Caco-2 (cell line): Measurements from ENCODE around the gene CCDC28A. TPM values are rescaled to one million over a fixed set of nuclear protein-coding genes. Genes with fewer than 3 reads are reported as not detected.

ENCODE experiments used
- BruUV-seq: library from RNA; stranded (reverse); fragments of 400-500 nt; replicated peaks from 2 replicates; lab custom pipeline; 2021; lab: Mats Ljungman, UMichigan
- CTCF ChIA-PET: fragments of 300-600 bp; sonication (Branson Sonifier 250); formaldehyde crosslinking; loops from one replicate; lab custom pipeline; 2022; ENCODE audit warnings: antibody characterized with exemption; lab: Charles Lee
- POLR2A ChIA-PET: fragments of 300-600 bp; sonication (Branson Sonifier 250); formaldehyde crosslinking; loops from one replicate; lab custom pipeline; 2022; ENCODE audit warnings: antibody characterized with exemption; lab: Charles Lee
- DNase-seq, 2 experiments: peaks; one replicate each; pipeline versions ENCODE4 v3.0.0 to v3.0.0-alpha.2; 2020 to 2022
- H3K27me3 ChIP-seq: replicated peaks from 2 replicates; pipeline ENCODE4 v1.6.0; 2011; ENCODE audit warnings: low read length; ENCODE audit not compliant: control insufficient read depth, insufficient read depth
- H3K36me3 ChIP-seq: 2 replicates; pipeline ENCODE4 v1.5.1; 2011; ENCODE audit warnings: low read length; ENCODE audit not compliant: control insufficient read depth, insufficient read depth
- H3K4me1 ChIP-seq: fragments of 250-450 bp; sonication (Bioruptor Pico); 2 replicates; pipeline ENCODE4 v1.5.1; 2020; ENCODE audit warnings: mild to moderate bottlenecking
- H3K4me3 ChIP-seq: 2 replicates; pipeline ENCODE4 v1.5.1; 2011; ENCODE audit warnings: low read depth, mild to moderate bottlenecking, control low read depth, low read length
- H3K9me3 ChIP-seq: fragments of 250-450 bp; sonication (Bioruptor Pico); 2 replicates; pipeline ENCODE4 v1.5.1; 2020; ENCODE audit warnings: mild to moderate bottlenecking, moderate library complexity
- H3K27ac Mint-ChIP-seq: one replicate; pipeline ENCODE4 v1.8.0; 2022; ENCODE audit warnings: mixed read lengths; ENCODE audit not compliant: unreplicated experiment
- H3K27me3 Mint-ChIP-seq: one replicate; pipeline ENCODE4 v1.8.0; 2022; ENCODE audit warnings: mixed read lengths; ENCODE audit not compliant: insufficient read depth, unreplicated experiment
- H3K36me3 Mint-ChIP-seq: one replicate; pipeline ENCODE4 v1.8.0; 2022; ENCODE audit warnings: mild to moderate bottlenecking, mixed read lengths; ENCODE audit not compliant: insufficient read depth, unreplicated experiment
- H3K4me1 Mint-ChIP-seq: one replicate; pipeline ENCODE4 v1.8.0; 2022; ENCODE audit warnings: low read depth, mixed read lengths; ENCODE audit not compliant: unreplicated experiment
- H3K4me3 Mint-ChIP-seq: one replicate; pipeline ENCODE4 v1.8.0; 2022; ENCODE audit warnings: mild to moderate bottlenecking, moderate library complexity, mixed read lengths; ENCODE audit not compliant: unreplicated experiment
- H3K9me3 Mint-ChIP-seq: one replicate; pipeline ENCODE4 v1.8.0; 2022; ENCODE audit warnings: mixed read lengths; ENCODE audit not compliant: unreplicated experiment
- CTCF ChIP-seq, 2 experiments: fragments of 200-600 bp in 1 of 2; IDR thresholded peaks; 1 replicate in 1 of 2; 2 replicates in 1 of 2; pipeline versions ENCODE4 v1.5.1 to v1.8.0; 2011 to 2022; ENCODE audit warnings: antibody characterized with exemption in 1 of 2, control low read depth in 1 of 2, inconsistent platforms in 1 of 2, low read depth in 1 of 2, low read length in 1 of 2, mild to moderate bottlenecking in 1 of 2, moderate library complexity in 1 of 2; ENCODE audit not compliant: insufficient read depth in 1 of 2, severe bottlenecking in 1 of 2, unreplicated experiment in 1 of 2
- intact Hi-C: fragments of 100-400 bp; cut with micrococcal nuclease; formaldehyde crosslinking; loops from one replicate; pipeline ENCODE4 v1.10.0; 2022; ENCODE audit not compliant: unreplicated experiment
- total RNA-seq: library from RNA; stranded (reverse); gene quantifications from 2 replicates; pipeline ENCODE4 v1.2.3, GENCODE V29; 2022

Gene CCDC28A
- total RNA-seq, 1 experiment from 2014 or later = 10.8 TPM

DNA sequence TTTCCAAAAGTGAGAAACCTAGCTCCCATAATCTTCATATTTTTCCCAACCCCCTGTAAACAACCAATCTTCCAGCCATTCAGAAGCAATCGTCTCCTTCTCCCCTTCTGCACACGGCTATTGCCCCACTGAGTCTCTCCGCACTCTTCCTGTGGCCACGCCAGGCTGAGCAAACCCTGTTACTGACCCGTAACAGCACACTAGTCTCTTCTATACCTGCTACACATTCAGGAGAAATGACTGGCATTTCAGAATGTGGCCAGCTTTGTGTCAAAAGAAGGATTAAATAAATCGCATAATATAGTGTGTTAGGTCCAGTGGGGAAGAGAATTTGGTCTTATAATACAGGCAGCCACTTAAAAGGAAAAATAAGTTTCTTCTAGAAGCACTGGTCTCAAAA lies 63.7 kb downstream of the CCDC28A start:
- no peak for TF ChIP-seq CTCF (IDR thresholded peaks at IDR 0.05; ENCODE audit: insufficient read depth in 1 of 2, low read depth in 1 of 2, low read length in 1 of 2, severe bottlenecking in 1 of 2, unreplicated experiment in 1 of 2)
- Mint-ChIP-seq H3K27ac (no peak overlapping the region), H3K36me3 (no peaks in the 10 kb centered on the region), H3K27me3 (no peaks in the 10 kb centered on the region), H3K9me3 (no peaks in the 10 kb centered on the region), H3K4me3 (no peak overlapping the region), H3K4me1 (no peaks in the 10 kb centered on the region)
- no peaks in the 10 kb centered on the region for H3K9me3 ChIP-seq
- no peaks in the 10 kb centered on the region for H3K27me3 ChIP-seq
- no peaks in the 10 kb centered on the region for H3K36me3 ChIP-seq
- no peak overlapping the region for H3K4me3 ChIP-seq
- H3K4me1 ChIP-seq = no peaks in the 10 kb centered on the region
- intact Hi-C loops = no loop called here
- POLR2A ChIA-PET = no interaction called here
- CTCF ChIA-PET = no interaction called here
- BruUV-seq = no TSS peak
- no peak for DNase-seq

Other genes starting within 250 kb of the CCDC28A start
- gene ECT2L, start 22.3 kb downstream of the CCDC28A start, total RNA-seq = not detected in 2 replicates
- gene REPS1, start 214.5 kb downstream of the CCDC28A start, total RNA-seq = 74.1 and 79.9 TPM in 2 replicates